RCC 7860 (cell line): ENCODE data around the gene SAP30BP.

Source experiments
- DNase-seq: peaks from one replicate; pipeline ENCODE4 v3.0.0-alpha.2; 2015; ENCODE audit warnings: low spot score
- FAIRE-seq: peaks from 2 replicates; lab custom pipeline; 2012; peaks lifted over from hg19 to GRCh38; lab: Jason Lieb, UNC

SAP30BP gene

DNA sequence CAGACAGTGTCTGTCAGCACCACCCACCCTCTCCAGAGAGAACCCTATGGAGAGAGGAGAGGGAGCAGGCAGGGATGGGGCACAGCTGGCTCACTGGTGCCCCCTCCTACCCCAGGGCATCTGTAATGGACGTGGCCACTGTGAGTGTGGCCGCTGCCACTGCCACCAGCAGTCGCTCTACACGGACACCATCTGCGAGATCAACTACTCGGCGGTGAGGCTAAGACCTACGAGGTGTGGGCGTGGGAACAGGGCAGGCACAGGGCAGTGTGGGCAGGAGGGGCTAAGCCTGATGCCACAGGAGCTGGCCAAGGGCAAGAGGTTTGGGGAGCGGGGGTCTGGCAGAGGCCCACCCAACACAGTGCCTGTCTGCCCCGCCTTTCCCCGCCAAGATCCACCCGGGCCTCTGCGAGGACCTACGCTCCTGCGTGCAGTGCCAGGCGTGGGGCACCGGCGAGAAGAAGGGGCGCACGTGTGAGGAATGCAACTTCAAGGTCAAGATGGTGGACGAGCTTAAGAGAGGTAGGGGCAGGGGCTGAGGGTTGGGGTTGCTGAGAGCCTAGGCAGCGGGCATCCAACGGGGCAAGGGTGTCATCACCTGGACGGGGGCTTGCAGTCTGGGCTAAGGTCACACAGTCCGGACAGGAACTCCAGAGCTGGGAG lies 69.2 kb downstream of the SAP30BP start:
- no peak for DNase-seq
- no peak for FAIRE-seq

DNA sequence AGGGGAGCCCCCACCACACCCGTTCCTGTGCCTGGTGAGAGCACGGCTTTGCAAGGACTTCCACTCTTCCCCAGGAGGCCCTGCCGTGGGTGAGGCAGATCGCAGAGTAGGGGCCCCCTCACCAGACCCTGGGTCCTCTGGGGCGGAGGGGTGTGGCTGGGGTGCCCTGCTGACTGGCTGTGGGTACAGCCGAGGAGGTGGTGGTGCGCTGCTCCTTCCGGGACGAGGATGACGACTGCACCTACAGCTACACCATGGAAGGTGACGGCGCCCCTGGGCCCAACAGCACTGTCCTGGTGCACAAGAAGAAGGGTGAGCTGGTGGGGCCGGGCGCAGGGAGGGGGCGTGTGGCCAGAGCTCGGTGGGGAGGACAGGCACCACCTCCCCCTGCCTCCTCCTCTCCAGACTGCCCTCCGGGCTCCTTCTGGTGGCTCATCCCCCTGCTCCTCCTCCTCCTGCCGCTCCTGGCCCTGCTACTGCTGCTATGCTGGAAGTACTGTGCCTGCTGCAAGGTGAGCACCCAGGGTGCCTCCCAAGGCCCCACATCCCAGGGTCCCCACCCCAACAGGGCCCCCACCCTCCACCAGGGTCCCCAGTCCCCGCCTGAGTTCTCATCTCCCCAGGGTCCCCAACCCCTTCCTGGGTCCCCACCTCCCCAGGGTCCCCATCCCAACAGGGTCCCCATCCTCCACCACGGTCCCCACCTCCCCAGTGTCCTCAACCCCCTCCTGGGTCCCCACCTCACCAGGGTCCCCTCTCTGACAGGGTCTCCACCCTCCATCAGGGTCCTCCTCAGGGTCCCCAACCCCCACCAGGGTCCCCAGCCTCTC lies 70.2 kb downstream of the SAP30BP start:
- DNase-seq, result no peak
- no peak for FAIRE-seq

DNA sequence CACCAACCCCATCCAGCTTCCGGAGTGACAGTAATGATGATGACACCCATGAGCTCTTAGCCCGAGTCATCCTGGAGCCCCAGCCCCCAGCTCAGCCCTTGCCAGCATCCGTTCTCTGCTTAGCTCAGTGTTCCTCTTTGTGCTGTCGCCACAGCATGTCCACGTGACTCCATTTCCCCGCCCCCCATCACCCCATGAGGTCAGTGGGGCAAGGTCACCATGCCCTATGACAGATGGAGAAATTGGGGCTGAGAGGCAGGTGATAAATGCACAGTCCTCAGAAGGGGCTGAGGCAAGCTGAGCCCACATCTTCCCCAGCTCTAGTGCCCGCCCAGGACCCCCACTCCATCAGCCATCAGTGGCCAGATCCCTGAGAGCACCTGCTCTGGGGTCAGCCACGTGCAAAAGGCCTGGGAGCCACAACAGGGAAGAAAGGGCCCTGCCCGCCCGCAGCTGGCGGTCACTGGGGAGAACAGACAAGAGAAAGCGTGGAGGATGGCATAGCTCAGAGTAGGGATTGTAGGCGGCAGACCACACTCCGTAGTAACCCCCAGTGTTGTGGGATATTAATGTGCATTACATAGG lies 71.2 kb downstream of the SAP30BP start:
- DNase-seq, result peak; percentile 42
- FAIRE-seq, result no peak

DNA sequence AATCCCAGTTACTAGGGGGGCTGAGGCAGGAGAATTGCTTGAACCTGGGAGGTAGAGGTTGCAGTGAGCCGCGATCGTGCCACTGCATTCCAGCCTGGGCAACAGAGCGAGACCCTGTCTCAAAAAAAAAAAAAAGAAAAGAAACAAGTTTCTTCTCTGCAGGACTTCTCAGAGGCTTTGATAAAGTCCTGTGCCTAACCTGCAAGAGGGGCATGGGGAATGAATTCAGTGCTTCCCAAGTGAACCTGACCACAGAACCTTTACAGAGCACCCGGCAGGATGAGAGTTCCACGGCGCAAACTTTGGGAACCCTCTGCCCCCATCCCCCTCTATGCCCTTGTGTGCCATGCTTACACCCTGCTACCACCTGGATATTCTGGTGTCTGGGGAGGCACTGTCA lies 72.0 kb downstream of the SAP30BP start:
- FAIRE-seq (no peak), DNase-seq (no peak)

DNA sequence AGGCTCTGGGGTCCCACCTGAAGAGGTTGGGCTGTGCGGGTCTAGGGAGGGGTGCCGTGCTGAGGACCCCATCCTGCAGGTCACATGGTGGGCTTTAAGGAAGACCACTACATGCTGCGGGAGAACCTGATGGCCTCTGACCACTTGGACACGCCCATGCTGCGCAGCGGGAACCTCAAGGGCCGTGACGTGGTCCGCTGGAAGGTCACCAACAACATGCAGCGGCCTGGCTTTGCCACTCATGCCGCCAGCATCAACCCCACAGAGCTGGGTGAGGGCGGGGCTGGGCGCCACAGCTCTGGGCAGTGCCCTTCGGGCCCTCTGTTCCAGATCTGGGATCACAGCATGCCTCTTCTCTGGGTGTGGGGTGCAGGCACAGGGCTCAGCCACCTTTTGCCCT lies 72.7 kb downstream of the SAP30BP start:
- DNase-seq (no peak), FAIRE-seq (no peak)

DNA sequence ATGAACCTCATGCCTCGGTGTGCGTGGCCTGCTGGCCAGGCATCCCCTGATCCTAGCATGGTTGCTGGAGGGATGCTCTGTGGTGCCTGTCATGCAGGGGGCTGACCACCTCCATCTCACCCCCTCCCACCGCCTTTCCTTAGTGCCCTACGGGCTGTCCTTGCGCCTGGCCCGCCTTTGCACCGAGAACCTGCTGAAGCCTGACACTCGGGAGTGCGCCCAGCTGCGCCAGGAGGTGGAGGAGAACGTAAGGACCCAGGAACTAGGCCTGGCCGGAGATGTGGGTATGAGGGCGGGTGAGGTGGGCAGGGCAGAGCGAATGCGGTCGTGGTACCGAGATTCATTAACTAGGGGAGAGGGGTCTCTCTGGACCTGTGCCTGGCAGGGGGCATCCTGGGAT lies 73.1 kb downstream of the SAP30BP start:
- no peak for DNase-seq
- FAIRE-seq, result no peak

DNA sequence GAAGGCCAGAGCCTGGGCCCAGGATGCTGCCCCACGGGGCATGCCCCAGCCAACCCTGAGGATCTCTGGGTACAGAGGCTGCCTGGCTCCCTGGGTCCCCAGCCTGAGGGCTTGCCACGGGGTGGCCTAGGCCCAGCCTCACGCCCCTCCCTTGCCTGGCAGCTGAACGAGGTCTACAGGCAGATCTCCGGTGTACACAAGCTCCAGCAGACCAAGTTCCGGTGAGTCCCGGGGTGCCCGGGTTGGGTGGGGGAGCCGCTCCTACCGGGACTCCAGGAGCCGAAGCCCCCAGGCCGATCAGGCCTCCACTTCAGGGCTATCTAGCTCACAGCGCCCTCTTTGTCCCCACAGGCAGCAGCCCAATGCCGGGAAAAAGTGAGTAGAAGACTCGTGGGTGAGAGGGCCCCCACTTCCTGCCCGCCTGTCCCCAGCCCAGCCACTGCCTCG lies 73.5 kb downstream of the SAP30BP start:
- no peak for FAIRE-seq

DNA sequence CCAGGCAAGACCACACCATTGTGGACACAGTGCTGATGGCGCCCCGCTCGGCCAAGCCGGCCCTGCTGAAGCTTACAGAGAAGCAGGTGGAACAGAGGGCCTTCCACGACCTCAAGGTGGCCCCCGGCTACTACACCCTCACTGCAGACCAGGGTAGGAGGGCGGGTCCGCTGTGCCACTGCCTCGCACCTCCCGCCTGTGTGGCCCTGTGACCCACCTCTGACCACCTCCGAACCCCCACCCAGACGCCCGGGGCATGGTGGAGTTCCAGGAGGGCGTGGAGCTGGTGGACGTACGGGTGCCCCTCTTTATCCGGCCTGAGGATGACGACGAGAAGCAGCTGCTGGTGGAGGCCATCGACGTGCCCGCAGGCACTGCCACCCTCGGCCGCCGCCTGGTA lies 75.2 kb downstream of the SAP30BP start:
- FAIRE-seq (no peak), DNase-seq (no peak)

More for the DNA sequence above, 73.5 kb downstream of the SAP30BP start:
- no peak for DNase-seq

DNA sequence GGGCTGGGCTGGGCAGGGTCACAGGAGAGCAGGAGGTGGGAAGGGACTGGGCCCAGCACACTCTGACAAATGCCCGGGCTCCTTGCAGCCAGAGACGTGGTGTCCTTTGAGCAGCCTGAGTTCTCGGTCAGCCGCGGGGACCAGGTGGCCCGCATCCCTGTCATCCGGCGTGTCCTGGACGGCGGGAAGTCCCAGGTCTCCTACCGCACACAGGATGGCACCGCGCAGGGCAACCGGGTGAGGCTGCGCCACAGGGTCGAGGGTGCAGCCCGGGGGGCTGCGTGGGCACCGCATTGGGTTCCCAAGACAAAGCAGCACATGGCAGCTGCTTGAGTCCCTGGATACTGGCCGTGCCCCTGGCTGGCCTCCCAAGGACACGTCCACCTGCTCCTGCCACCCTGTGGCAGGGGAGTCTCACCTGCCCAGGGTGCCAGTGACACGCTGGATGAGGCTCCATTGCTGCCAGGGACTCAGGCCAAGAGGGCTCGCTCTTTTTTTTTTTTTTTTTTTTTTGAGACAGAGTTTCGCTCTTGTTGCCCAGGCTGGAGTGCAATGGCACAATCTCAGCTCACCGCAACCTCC lies 76.6 kb downstream of the SAP30BP start:
- DNase-seq (no peak), FAIRE-seq (no peak)

DNA sequence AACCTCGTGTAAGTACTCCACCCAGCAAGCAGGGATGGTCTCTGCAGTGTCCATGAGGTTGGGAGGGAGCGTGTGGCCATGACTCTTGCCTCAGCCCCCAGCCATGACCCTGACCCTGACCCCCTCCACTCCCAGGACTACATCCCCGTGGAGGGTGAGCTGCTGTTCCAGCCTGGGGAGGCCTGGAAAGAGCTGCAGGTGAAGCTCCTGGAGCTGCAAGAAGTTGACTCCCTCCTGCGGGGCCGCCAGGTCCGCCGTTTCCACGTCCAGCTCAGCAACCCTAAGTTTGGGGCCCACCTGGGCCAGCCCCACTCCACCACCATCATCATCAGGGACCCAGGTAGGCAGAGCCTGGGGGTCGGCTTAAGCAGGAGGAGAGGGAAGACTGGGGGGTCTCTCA lies 81.6 kb downstream of the SAP30BP start:
- FAIRE-seq, result no peak
- DNase-seq, result no peak

DNA sequence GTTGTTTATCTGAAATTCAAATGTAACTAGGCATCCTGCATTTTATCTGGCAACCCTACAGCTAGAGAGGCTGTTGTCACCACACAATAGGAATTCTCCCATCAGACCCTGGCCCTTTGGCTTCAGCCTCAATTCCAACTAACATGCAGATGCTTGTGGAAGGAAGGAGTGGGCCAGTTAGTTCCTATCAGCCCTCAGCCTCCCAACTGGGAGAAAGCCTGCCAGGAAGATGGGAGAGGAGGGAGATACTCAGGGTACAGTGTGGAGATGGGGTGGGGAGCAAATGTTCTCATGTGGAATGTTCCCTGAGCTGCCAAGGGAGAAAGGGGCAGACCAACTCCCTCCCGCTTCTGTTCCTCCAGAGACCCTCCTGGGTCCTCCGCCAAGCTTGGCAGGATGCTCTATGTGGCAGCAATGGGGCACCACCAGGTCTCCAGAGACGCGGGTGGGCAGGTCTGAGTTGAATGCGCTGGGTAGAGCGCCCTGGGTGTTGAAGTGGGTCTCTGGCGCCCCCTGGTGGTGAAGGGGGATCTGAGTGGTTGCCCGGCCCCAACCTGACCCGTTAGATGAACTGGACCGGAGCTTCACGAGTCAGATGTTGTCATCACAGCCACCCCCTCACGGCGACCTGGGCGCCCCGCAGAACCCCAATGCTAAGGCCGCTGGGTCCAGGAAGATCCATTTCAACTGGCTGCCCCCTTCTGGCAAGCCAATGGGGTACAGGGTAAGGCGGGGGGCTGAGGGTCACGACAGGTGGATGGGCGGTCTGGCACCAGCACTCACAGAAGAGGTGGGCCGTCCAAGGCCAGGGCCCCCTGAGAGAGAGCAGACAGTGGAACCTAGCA lies 82.6 kb downstream of the SAP30BP start:
- FAIRE-seq, result no peak
- DNase-seq, result peak; percentile 53

DNA sequence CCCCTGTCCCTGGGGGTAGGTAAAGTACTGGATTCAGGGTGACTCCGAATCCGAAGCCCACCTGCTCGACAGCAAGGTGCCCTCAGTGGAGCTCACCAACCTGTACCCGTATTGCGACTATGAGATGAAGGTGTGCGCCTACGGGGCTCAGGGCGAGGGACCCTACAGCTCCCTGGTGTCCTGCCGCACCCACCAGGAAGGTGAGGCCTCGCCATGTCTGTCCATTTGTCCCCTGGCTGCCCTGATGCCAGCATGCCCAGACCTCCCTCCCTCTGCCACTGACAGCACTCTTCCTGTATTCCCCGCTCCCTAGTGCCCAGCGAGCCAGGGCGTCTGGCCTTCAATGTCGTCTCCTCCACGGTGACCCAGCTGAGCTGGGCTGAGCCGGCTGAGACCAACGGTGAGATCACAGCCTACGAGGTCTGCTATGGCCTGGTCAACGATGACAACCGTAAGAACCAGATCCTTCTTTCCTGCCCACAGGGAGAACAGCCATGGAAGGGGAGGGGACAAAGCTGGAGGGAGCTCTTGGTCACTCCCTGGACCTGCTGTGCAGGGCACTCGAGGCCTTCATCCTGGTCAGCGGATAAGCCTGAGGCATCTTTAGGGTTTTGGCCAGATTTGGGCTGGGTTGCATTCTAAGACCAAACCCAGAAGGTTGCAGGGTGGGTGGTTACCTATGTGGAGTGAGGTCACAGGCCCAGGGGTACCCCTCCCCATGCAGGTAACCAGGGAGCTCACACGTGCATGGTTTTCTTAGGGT lies 83.7 kb downstream of the SAP30BP start:
- FAIRE-seq, result no peak
- DNase-seq, result no peak

DNA sequence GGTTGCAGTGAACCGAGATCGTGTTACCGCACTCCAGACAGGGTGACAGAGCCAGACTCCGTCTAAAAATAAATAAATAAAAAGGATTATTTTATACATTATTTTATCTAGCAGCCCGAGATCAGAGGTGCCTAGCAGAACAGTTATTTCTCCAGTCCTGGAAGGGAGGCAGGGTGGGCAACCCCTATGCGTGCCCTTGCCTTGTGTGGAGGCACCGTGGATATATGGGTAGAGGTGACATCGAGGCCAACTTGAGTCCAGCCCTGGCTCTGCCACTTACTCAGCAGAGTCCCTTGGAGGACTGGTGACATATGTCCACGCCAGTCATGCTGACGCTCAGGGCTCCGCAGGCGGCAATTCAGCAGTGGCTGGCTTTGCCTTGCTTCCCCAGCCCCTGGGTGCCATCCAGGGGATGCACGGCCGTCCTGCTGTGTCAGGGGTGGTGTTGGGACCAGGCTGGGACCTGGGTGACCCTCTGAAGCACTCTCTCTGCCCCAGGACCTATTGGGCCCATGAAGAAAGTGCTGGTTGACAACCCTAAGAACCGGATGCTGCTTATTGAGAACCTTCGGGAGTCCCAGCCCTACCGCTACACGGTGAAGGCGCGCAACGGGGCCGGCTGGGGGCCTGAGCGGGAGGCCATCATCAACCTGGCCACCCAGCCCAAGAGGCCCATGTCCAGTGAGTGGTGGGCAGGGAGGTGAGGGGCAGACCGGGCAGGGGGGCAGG lies 84.7 kb downstream of the SAP30BP start:
- FAIRE-seq, result no peak

DNA sequence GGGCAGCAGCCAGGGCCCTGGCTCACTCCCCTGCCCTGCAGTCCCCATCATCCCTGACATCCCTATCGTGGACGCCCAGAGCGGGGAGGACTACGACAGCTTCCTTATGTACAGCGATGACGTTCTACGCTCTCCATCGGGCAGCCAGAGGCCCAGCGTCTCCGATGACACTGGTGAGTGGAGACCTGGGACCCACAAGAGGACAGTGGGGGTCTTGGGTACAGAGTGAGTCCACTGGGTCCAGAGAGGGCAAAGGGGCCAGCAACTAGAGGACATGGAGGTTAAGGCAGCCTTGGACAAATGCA lies 85.2 kb downstream of the SAP30BP start:
- DNase-seq (no peak), FAIRE-seq (no peak)

More for the DNA sequence above, 84.7 kb downstream of the SAP30BP start:
- no peak for DNase-seq

DNA sequence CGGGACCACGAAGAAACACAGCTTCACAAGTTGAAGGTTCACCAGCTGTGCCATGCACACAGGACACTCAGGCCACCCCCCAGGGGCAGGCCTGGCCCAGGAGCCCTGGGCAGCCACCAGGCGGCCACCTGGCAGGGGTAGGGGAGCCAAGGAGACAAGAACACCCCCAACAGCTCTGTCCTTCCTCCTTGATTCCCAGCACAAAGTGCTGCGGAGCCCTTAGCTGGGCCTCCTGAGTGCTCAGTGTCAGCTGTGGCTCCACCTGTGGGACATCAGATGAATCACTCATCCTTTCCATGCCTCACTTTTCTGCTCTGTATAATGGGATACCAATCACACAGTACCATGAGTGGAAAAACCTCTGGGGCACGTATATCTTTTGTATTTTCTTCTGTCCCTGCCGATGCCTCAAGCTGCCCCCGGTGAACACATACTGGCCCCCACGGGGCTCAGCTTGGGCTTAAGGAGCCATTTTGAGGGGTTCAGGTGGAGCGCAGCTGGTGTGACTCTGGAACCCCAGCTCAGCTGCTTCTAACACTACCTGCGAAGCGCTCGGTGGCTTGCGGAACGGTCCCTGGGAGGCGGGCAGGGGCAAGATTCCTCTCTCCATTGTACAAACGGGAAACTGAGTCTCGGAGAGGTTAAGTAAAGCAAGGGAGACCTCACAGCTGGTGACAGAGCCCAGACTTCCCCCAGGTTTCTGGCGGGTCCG lies 85.8 kb downstream of the SAP30BP start:
- DNase-seq (no peak), FAIRE-seq (no peak)

DNA sequence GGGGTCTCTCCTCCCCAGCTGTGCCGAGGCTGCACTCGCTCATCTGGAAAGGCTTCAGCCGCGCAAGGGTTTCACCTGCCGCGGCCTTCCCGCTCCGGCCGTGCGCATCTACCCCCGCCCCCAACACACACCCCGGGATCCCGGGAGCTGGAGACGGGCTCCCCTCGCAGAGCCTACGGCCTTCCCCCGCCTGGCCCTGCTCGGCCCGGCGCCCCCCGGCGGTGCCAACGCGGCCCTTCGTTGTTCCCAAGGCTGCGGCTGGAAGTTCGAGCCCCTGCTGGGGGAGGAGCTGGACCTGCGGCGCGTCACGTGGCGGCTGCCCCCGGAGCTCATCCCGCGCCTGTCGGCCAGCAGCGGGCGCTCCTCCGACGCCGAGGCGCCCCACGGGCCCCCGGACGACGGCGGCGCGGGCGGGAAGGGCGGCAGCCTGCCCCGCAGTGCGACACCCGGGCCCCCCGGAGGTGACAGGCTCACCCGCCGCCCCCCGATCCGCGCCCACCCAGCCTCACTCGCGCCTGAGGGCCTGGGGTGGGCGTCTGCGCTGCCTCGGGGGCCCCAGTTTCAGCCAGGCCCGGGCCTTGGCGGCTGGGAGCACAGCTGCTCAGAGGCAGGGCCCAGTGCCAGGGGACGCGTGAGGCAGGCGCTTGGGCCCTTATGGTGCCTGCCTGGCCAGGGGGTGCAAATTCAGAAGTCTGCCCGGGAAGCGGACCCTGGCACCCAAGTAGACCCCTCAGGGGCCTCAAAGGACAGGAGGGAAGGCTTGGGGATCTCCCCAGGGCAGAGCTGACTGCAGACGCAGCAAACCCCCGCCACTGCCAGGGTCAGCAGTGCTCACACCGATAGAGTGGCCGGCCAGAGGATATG lies 86.6 kb downstream of the SAP30BP start:
- no peak for FAIRE-seq
- DNase-seq, result no peak

DNA sequence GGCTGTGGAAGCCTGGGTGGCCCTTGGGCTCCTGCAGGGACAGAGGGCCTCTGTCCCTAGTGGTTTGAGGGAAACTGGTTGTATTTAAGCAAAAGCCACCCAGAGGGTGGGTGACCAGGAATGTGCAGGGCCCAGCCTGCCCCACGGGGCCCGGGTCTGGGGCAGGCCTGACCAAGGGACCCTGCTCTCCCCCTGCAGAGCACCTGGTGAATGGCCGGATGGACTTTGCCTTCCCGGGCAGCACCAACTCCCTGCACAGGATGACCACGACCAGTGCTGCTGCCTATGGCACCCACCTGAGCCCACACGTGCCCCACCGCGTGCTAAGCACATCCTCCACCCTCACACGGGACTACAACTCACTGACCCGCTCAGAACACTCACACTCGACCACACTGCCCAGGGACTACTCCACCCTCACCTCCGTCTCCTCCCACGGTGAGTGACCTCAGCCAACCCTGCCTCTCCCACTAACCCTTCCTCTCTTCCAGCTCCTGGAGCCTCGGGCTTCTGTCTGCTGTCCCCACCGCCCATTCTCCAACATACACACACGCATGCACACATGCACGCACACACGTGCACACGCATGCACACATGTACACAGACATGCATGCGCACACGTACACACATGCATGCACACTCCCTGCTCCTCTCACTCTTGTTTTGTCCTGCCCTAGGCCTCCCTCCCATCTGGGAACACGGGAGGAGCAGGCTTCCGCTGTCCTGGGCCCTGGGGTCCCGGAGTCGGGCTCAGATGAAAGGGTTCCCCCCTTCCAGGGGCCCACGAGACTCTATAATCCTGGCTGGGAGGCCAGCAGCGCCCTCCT lies 87.5 kb downstream of the SAP30BP start:
- peak; percentile 18 for DNase-seq

More for the DNA sequence above, 87.5 kb downstream of the SAP30BP start:
- no peak for FAIRE-seq
